Measurements from ENCODE around the gene XYLT2.

The XYLT2 gene

GRCh38 chr17:50355336-50355700 lies 9.4 kb downstream of the XYLT2 start:
- Histone ChIP-seq H3K4me3 (ENCODE audit: low read depth in 1 of 2, low read length in 1 of 2) (no peak overlapping the region), H3K4me1 (ENCODE audit: control insufficient read depth in 1 of 2, insufficient read depth in 1 of 2, low read depth in 1 of 2, low read length in 1 of 2) (no peaks in the 10 kb centered on the region), H3K27me3 (no peaks in the 10 kb centered on the region), H3K36me3 (peaks cover 70% of the 10 kb centered on the region), H3K9me3 (no peaks in the 10 kb centered on the region), H3K27ac (no peak overlapping the region)
- TF ChIP-seq CTCF (IDR thresholded peaks at IDR 0.05): no peak

- Histone ChIP-seq H3K27ac (no peak overlapping the region), H3K4me1 (ENCODE audit: control insufficient read depth in 1 of 2, insufficient read depth in 1 of 2, low read depth in 1 of 2, low read length in 1 of 2) (no peaks in the 10 kb centered on the region), H3K4me3 (ENCODE audit: low read depth in 1 of 2, low read length in 1 of 2) (no peak overlapping the region), H3K27me3 (no peaks in the 10 kb centered on the region), H3K36me3 (peaks cover 73% of the 10 kb centered on the region), H3K9me3 (no peaks in the 10 kb centered on the region)
- no peak for TF ChIP-seq CTCF (IDR thresholded peaks at IDR 0.05)
Observed at GRCh38 chr17:50355701-50356341, 9.9 kb downstream of the XYLT2 start.

GRCh38 chr17:50356418-50356817 lies 10.5 kb downstream of the XYLT2 start:
- Histone ChIP-seq H3K4me3 (ENCODE audit: low read depth in 1 of 2, low read length in 1 of 2) (no peak overlapping the region), H3K27ac (no peak overlapping the region), H3K27me3 (no peaks in the 10 kb centered on the region), H3K9me3 (no peaks in the 10 kb centered on the region), H3K36me3 (peaks cover 77% of the 10 kb centered on the region), H3K4me1 (ENCODE audit: control insufficient read depth in 1 of 2, insufficient read depth in 1 of 2, low read depth in 1 of 2, low read length in 1 of 2) (no peaks in the 10 kb centered on the region)
- TF ChIP-seq CTCF (IDR thresholded peaks at IDR 0.05): no peak

- Histone ChIP-seq H3K4me1 (ENCODE audit: control insufficient read depth in 1 of 2, insufficient read depth in 1 of 2, low read depth in 1 of 2, low read length in 1 of 2) (peaks cover under 1 to 2% of the 10 kb centered on the region in 2 experiments), H3K27me3 (no peaks in the 10 kb centered on the region), H3K9me3 (no peaks in the 10 kb centered on the region), H3K36me3 (peaks cover 77% of the 10 kb centered on the region), H3K4me3 (ENCODE audit: low read depth in 1 of 2, low read length in 1 of 2) (no peak overlapping the region), H3K27ac (no peak overlapping the region)
- TF ChIP-seq CTCF (IDR thresholded peaks at IDR 0.05): no peak
Observed at GRCh38 chr17:50356892-50357510, 11.1 kb downstream of the XYLT2 start.

- Histone ChIP-seq H3K4me1 (ENCODE audit: control insufficient read depth in 1 of 2, insufficient read depth in 1 of 2, low read depth in 1 of 2, low read length in 1 of 2) (peaks cover 5 to 6% of the 10 kb centered on the region in 2 experiments), H3K36me3 (peaks cover 73% of the 10 kb centered on the region), H3K27me3 (no peaks in the 10 kb centered on the region), H3K4me3 (ENCODE audit: low read depth in 1 of 2, low read length in 1 of 2) (no peak overlapping the region), H3K9me3 (no peaks in the 10 kb centered on the region), H3K27ac (no peak overlapping the region)
- TF ChIP-seq CTCF (IDR thresholded peaks at IDR 0.05): no peak
Observed at GRCh38 chr17:50358177-50358576, 12.3 kb downstream of the XYLT2 start.

Measured in neutrophil (primary cell).